CD4-positive, alpha-beta T cell treated with Interleukin-15 for 4 hours (primary cell): ENCODE data around the gene STRA6.

Source experiments
- DNase-seq: peaks from one replicate; pipeline ENCODE4 v3.0.0-alpha.2; 2020; ENCODE audit warnings: low spot score

Gene STRA6

GRCh38 chr15:74158855-74159650, 43.5 kb downstream of the STRA6 start:
- no peak for DNase-seq

GRCh38 chr15:74157868-74158827, 44.4 kb downstream of the STRA6 start:
- no peak for DNase-seq

- no peak for DNase-seq
Observed at GRCh38 chr15:74156678-74157411, 45.7 kb downstream of the STRA6 start.

GRCh38 chr15:74155766-74156417, 46.7 kb downstream of the STRA6 start:
- DNase-seq = no peak

GRCh38 chr15:74147051-74147450, 55.5 kb downstream of the STRA6 start:
- no peak for DNase-seq

- no peak for DNase-seq
Observed at GRCh38 chr15:74146277-74146800, 56.2 kb downstream of the STRA6 start.

GRCh38 chr15:74144153-74144775, 58.3 kb downstream of the STRA6 start:
- DNase-seq = no peak

GRCh38 chr15:74141591-74141990, 61.0 kb downstream of the STRA6 start:
- no peak for DNase-seq

- DNase-seq = no peak
Observed at GRCh38 chr15:74138642-74139041, 63.9 kb downstream of the STRA6 start.

GRCh38 chr15:74137537-74137894, 65.1 kb downstream of the STRA6 start:
- DNase-seq = no peak

- DNase-seq = no peak
Observed at GRCh38 chr15:74136814-74137536, 65.6 kb downstream of the STRA6 start.

- DNase-seq = no peak
Observed at GRCh38 chr15:74136540-74136813, 66.1 kb downstream of the STRA6 start.

GRCh38 chr15:74135041-74135565, 67.5 kb downstream of the STRA6 start:
- no peak for DNase-seq

- DNase-seq = no peak
Observed at GRCh38 chr15:74134387-74135027, 68.1 kb downstream of the STRA6 start.

GRCh38 chr15:74133694-74134386, 68.7 kb downstream of the STRA6 start:
- DNase-seq = no peak

- no peak for DNase-seq
Observed at GRCh38 chr15:74132681-74133651, 69.6 kb downstream of the STRA6 start.

GRCh38 chr15:74131628-74132413, 70.8 kb downstream of the STRA6 start:
- no peak for DNase-seq
